ENCODE results near the gene MINK1. TPM values are rescaled to one million over a fixed set of nuclear protein-coding genes. Genes with fewer than 3 reads are reported as not detected.

The MINK1 gene
- total RNA-seq, 1 experiment from 2014 or later = 30.1 TPM

GRCh38 chr17:4937553-4937952 is 104.4 kb downstream of the MINK1 start:
- in situ Hi-C loops (cut with HindIII; ENCODE audit: low pct_unique_long_range_greater_than_20kb, low sequenced_read_pairs) = no loop called here
- no peak for DNase-seq (ENCODE audit: low read depth)

- DNase-seq (ENCODE audit: low read depth) = no peak
- in situ Hi-C loops (cut with HindIII; ENCODE audit: low pct_unique_long_range_greater_than_20kb, low sequenced_read_pairs) = no loop called here
Measured at GRCh38 chr17:4938069-4938491, 104.9 kb downstream of the MINK1 start.

GRCh38 chr17:4938688-4939545 is 105.8 kb downstream of the MINK1 start:
- in situ Hi-C loops (cut with HindIII; ENCODE audit: low pct_unique_long_range_greater_than_20kb, low sequenced_read_pairs) = no loop called here
- DNase-seq (ENCODE audit: low read depth) = no peak

- in situ Hi-C loops (cut with HindIII; ENCODE audit: low pct_unique_long_range_greater_than_20kb, low sequenced_read_pairs) = no loop called here
- DNase-seq (ENCODE audit: low read depth) = no peak
Measured at GRCh38 chr17:4939546-4939795, 106.3 kb downstream of the MINK1 start.

GRCh38 chr17:4939796-4940554 is 106.8 kb downstream of the MINK1 start, which contains the start of the genes RNF167 and SLC25A11:
Gene RNF167 (plus strand): TSS chr17:4940268. CDS start chr17:4940910, 642 bp downstream.
Gene SLC25A11 (minus strand): TSS chr17:4940046. CDS start chr17:4939910, 136 bp downstream.
- in situ Hi-C loops (cut with HindIII; ENCODE audit: low pct_unique_long_range_greater_than_20kb, low sequenced_read_pairs) = no loop called here
- DNase-seq (ENCODE audit: low read depth) = peak; percentile 98

GRCh38 chr17:4940555-4941318 is 107.6 kb downstream of the MINK1 start:
- in situ Hi-C loops (cut with HindIII; ENCODE audit: low pct_unique_long_range_greater_than_20kb, low sequenced_read_pairs) = no loop called here
- DNase-seq (ENCODE audit: low read depth) = no peak

GRCh38 chr17:4941319-4941610 is 108.1 kb downstream of the MINK1 start:
- no peak for DNase-seq (ENCODE audit: low read depth)
- in situ Hi-C loops (cut with HindIII; ENCODE audit: low pct_unique_long_range_greater_than_20kb, low sequenced_read_pairs) = no loop called here

GRCh38 chr17:4942760-4943508 is 109.8 kb downstream of the MINK1 start:
- in situ Hi-C loops (cut with HindIII; ENCODE audit: low pct_unique_long_range_greater_than_20kb, low sequenced_read_pairs) = no loop called here
- no peak for DNase-seq (ENCODE audit: low read depth)

- DNase-seq (ENCODE audit: low read depth) = no peak
- in situ Hi-C loops (cut with HindIII; ENCODE audit: low pct_unique_long_range_greater_than_20kb, low sequenced_read_pairs) = no loop called here
Measured at GRCh38 chr17:4944163-4944553, 111.0 kb downstream of the MINK1 start.

GRCh38 chr17:4944554-4945175 is 111.5 kb downstream of the MINK1 start:
- in situ Hi-C loops (cut with HindIII; ENCODE audit: low pct_unique_long_range_greater_than_20kb, low sequenced_read_pairs) = no loop called here
- no peak for DNase-seq (ENCODE audit: low read depth)

GRCh38 chr17:4945176-4945943 is 112.2 kb downstream of the MINK1 start:
- peak; percentile 71 for DNase-seq (ENCODE audit: low read depth)
- in situ Hi-C loops (cut with HindIII; ENCODE audit: low pct_unique_long_range_greater_than_20kb, low sequenced_read_pairs) = no loop called here

GRCh38 chr17:4945944-4946280 is 112.8 kb downstream of the MINK1 start:
- in situ Hi-C loops (cut with HindIII; ENCODE audit: low pct_unique_long_range_greater_than_20kb, low sequenced_read_pairs) = no loop called here
- DNase-seq (ENCODE audit: low read depth) = no peak

GRCh38 chr17:4946312-4946976 is 113.3 kb downstream of the MINK1 start:
- in situ Hi-C loops (cut with HindIII; ENCODE audit: low pct_unique_long_range_greater_than_20kb, low sequenced_read_pairs) = no loop called here
- no peak for DNase-seq (ENCODE audit: low read depth)

GRCh38 chr17:4947010-4947410 is 113.9 kb downstream of the MINK1 start:
- in situ Hi-C loops (cut with HindIII; ENCODE audit: low pct_unique_long_range_greater_than_20kb, low sequenced_read_pairs) = no loop called here
- peak; percentile 26 for DNase-seq (ENCODE audit: low read depth)

Measured in Caki2 (cell line).